Measurements from ENCODE around the gene NOM1. TPM values are rescaled to one million over a fixed set of nuclear protein-coding genes. Genes with fewer than 3 reads are reported as not detected.
"Not testable (repeated sequence)": the region's sequence is repeated elsewhere in the genome, so short reads cannot be mapped to it uniquely, and the experiment has no call there.

NOM1 gene
- total and polyA plus RNA-seq, 7 donors, result 1.8 to 19.1 (median 14.1) TPM

DNA sequence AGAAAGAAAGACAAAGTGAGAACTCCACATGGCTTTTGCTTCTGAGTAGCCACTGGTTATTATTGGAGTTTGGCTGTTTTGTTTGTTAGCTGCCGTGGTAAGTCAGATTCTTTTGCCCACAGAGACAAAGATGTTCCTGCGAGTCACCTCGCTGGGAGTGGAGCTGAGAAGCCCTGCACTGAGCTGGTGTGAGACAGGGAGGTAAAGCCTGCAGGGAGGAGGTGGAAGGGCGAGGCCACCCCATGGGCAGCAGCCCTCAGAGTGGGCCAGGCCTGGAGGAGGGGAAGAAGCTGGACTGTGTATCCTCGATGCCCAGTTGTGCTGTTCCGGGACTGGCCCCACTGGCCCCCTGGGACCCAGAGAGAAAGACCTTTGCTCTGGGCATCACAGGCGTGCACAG, 14.3 kb upstream of the NOM1 start:
- whole genome bisulfite sequencing, 2 donors, result 91 to 93% methylated on average over 7 of the region's 7 CpGs
- no peak for DNase-seq
- TF ChIP-seq, protein P1, sequence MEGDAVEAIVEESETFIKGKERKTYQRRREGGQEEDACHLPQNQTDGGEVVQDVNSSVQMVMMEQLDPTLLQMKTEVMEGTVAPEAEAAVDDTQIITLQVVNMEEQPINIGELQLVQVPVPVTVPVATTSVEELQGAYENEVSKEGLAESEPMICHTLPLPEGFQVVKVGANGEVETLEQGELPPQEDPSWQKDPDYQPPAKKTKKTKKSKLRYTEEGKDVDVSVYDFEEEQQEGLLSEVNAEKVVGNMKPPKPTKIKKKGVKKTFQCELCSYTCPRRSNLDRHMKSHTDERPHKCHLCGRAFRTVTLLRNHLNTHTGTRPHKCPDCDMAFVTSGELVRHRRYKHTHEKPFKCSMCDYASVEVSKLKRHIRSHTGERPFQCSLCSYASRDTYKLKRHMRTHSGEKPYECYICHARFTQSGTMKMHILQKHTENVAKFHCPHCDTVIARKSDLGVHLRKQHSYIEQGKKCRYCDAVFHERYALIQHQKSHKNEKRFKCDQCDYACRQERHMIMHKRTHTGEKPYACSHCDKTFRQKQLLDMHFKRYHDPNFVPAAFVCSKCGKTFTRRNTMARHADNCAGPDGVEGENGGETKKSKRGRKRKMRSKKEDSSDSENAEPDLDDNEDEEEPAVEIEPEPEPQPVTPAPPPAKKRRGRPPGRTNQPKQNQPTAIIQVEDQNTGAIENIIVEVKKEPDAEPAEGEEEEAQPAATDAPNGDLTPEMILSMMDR (IDR thresholded peaks at IDR 0.05), result no peak
- TF ChIP-seq POLR2AphosphoS5 (IDR thresholded peaks at IDR 0.05), result no peak
- no peak for TF ChIP-seq EP300 (IDR thresholded peaks at IDR 0.05)
- TF ChIP-seq POLR2A (IDR thresholded peaks at IDR 0.05), result no peak

GRCh38 chr7:156936766-156937165, 12.7 kb upstream of the NOM1 start:
- H3K27ac ChIP-seq; H3K4me1 ChIP-seq; H3K36me3 ChIP-seq; H3K4me3 ChIP-seq; H3K9me3 ChIP-seq; DNase-seq; intact Hi-C loops (cut with DNase I): not testable (repeated sequence)
- 97 to 98% methylated on average over 3 of the region's 3 CpGs for WGBS, 2 donors
- H3K27me3 ChIP-seq, result peaks cover 0 to 16% (median 0%) of the 10 kb centered on the region in 3 donors

More for the DNA sequence above, 14.3 kb upstream of the NOM1 start:
- intact Hi-C loops (cut with DNase I), result no loop called here
- no peaks in the 10 kb centered on the region for H3K9me3 ChIP-seq
- H3K36me3 ChIP-seq, result no peaks in the 10 kb centered on the region
- H3K27me3 ChIP-seq, result peaks cover 0 to 13% (median 4%) of the 10 kb centered on the region in 3 donors
- H3K4me1 ChIP-seq, result no peaks in the 10 kb centered on the region
- no peak overlapping the region for H3K4me3 ChIP-seq
- no peak overlapping the region for H3K27ac ChIP-seq

DNA sequence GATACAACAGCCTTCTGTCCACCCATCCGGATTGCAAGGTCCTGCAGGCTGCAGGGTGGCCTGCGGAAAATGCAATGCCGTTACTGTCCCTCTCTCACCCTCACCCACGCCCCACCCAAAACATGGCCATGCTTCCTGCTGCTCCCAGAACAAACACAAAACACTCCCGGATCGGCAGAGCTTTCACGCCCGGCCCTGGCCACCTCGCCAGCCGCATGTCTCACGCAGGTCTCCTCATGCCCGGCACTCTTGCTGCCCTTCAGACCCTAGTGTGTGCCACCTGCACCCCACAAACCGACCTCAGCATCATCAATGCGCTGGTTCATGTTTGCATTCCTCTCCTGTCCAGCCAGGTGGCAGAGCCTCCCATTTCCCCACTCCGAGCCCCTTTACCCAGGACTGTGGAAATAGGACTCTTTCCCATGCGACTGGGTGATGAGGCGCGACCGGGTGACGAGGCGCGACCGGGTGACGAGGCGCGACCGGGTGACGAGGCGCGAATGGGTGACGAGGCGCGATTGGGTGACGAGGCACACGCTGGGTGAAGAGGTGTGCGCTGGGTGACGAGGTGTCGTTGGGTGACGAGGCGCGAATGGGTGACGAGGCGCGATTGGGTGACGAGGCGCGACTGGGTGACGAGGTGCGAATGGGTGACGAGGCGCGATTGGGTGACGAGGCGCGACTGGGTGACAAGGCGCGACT, 8.9 kb upstream of the NOM1 start:
- H3K36me3 ChIP-seq, result no peaks in the 10 kb centered on the region
- no peak for DNase-seq
- H3K9me3 ChIP-seq, result no peaks in the 10 kb centered on the region
- H3K27ac ChIP-seq, result no peak overlapping the region
- TF ChIP-seq, protein P1 (IDR thresholded peaks at IDR 0.05), result no peak
- TF ChIP-seq POLR2AphosphoS5 (IDR thresholded peaks at IDR 0.05), result no peak
- TF ChIP-seq POLR2A (IDR thresholded peaks at IDR 0.05), result no peak
- TF ChIP-seq EP300 (IDR thresholded peaks at IDR 0.05), result no peak
- WGBS, 2 donors, result 93 to 96% methylated on average over 57 of the region's 57 CpGs
- peaks cover 2 to 46% (median 11%) of the 10 kb centered on the region in 3 donors for H3K27me3 ChIP-seq
- no peak overlapping the region for H3K4me3 ChIP-seq
- no peaks in the 10 kb centered on the region for H3K4me1 ChIP-seq
- intact Hi-C loops (cut with DNase I), result no loop called here

GRCh38 chr7:156941393-156942182, 7.9 kb upstream of the NOM1 start:
- intact Hi-C loops (cut with DNase I), result no loop called here
- H3K4me3 ChIP-seq, result no peak overlapping the region
- no peaks in the 10 kb centered on the region for H3K4me1 ChIP-seq
- H3K27me3 ChIP-seq, result peaks cover 2 to 51% (median 11%) of the 10 kb centered on the region in 3 donors
- H3K36me3 ChIP-seq, result no peaks in the 10 kb centered on the region
- DNase-seq, result no peak
- WGBS, 2 donors, result 97 to 98% methylated on average over 92 of the region's 92 CpGs
- no peak overlapping the region for H3K27ac ChIP-seq
- TF ChIP-seq EP300 (IDR thresholded peaks at IDR 0.05), result no peak
- TF ChIP-seq POLR2A (IDR thresholded peaks at IDR 0.05), result no peak
- no peak for TF ChIP-seq POLR2AphosphoS5 (IDR thresholded peaks at IDR 0.05)
- TF ChIP-seq, protein P1 (IDR thresholded peaks at IDR 0.05), result no peak
- H3K9me3 ChIP-seq, result no peaks in the 10 kb centered on the region

GRCh38 chr7:156942708-156943090, 6.8 kb upstream of the NOM1 start:
- H3K4me3 ChIP-seq, result no peak overlapping the region
- WGBS, 2 donors, result 35 to 46% methylated on average over 24 of the region's 24 CpGs

More at GRCh38 chr7:156942708-156943090, 6.8 kb upstream of the NOM1 start:
- H3K36me3 ChIP-seq, result no peaks in the 10 kb centered on the region
- H3K9me3 ChIP-seq, result no peaks in the 10 kb centered on the region
- no peaks in the 10 kb centered on the region for H3K4me1 ChIP-seq
- intact Hi-C loops (cut with DNase I), result no loop called here
- H3K27ac ChIP-seq, result no peak overlapping the region
- peaks cover 2 to 51% (median 11%) of the 10 kb centered on the region in 3 donors for H3K27me3 ChIP-seq
- TF ChIP-seq EP300 (IDR thresholded peaks at IDR 0.05) (no peak), POLR2AphosphoS5 (IDR thresholded peaks at IDR 0.05) (no peak)
- no peak for DNase-seq
